T follicular helper cell (primary cell): ENCODE measurements around the gene KRT82.
"Not testable (repeated sequence)": the region's sequence is repeated elsewhere in the genome, so short reads cannot be mapped to it uniquely, and the experiment has no call there.

Experiments
- DNase-seq: peaks from one replicate; pipeline ENCODE4 v3.0.0-alpha.2; 2020; ENCODE audit warnings: low read depth

KRT82 gene

GRCh38 chr12:52360106-52360662 is 46.0 kb downstream of the KRT82 start:
- no peak for DNase-seq

- DNase-seq = no peak
These were observed 46.5 kb downstream of the KRT82 start for GRCh38 chr12:52359621-52360061.

- no peak for DNase-seq
These were observed 47.4 kb downstream of the KRT82 start for GRCh38 chr12:52358575-52359350.

GRCh38 chr12:52356762-52357580 is 49.2 kb downstream of the KRT82 start:
- no peak for DNase-seq

- no peak for DNase-seq
These were observed 49.9 kb downstream of the KRT82 start for GRCh38 chr12:52356031-52356761.

- DNase-seq = no peak
These were observed 51.0 kb downstream of the KRT82 start for GRCh38 chr12:52355176-52355575.

GRCh38 chr12:52354200-52354599 is 51.9 kb downstream of the KRT82 start:
- DNase-seq = no peak

GRCh38 chr12:52353766-52354165 is 52.4 kb downstream of the KRT82 start:
- DNase-seq = no peak

GRCh38 chr12:52352951-52353350 is 53.2 kb downstream of the KRT82 start:
- DNase-seq = no peak

- DNase-seq = peak; percentile 24
These were observed 54.7 kb downstream of the KRT82 start for GRCh38 chr12:52351196-52352059.

GRCh38 chr12:52350786-52351185 is 55.3 kb downstream of the KRT82 start:
- no peak for DNase-seq

- no peak for DNase-seq
These were observed 56.0 kb downstream of the KRT82 start for GRCh38 chr12:52350021-52350620.

- DNase-seq = no peak
These were observed 56.9 kb downstream of the KRT82 start for GRCh38 chr12:52349196-52349595.

GRCh38 chr12:52347551-52348510 is 58.3 kb downstream of the KRT82 start:
- DNase-seq = no peak

GRCh38 chr12:52347016-52347415 is 59.1 kb downstream of the KRT82 start:
- no peak for DNase-seq

GRCh38 chr12:52346593-52346992 is 59.5 kb downstream of the KRT82 start:
- no peak for DNase-seq

GRCh38 chr12:52345041-52345440 is 61.1 kb downstream of the KRT82 start:
- DNase-seq = not testable (repeated sequence)

GRCh38 chr12:52344111-52344510 is 62.0 kb downstream of the KRT82 start:
- DNase-seq = no peak
